Measurements from ENCODE around the gene NR2F1-AS1.

The NR2F1-AS1 gene

GRCh38 chr5:93585041-93585766 is 4.2 kb upstream of the NR2F1-AS1 start:
- no peak for ATAC-seq
- no peak for TF ChIP-seq CSDC2 (CRISPR knock-in tag; IDR thresholded peaks at IDR 0.05)
- TF ChIP-seq ZNF565 (CRISPR knock-in tag; conservative IDR thresholded peaks at IDR 0.05; ENCODE audit: low read depth), result no peak
- TF ChIP-seq, protein P1, sequence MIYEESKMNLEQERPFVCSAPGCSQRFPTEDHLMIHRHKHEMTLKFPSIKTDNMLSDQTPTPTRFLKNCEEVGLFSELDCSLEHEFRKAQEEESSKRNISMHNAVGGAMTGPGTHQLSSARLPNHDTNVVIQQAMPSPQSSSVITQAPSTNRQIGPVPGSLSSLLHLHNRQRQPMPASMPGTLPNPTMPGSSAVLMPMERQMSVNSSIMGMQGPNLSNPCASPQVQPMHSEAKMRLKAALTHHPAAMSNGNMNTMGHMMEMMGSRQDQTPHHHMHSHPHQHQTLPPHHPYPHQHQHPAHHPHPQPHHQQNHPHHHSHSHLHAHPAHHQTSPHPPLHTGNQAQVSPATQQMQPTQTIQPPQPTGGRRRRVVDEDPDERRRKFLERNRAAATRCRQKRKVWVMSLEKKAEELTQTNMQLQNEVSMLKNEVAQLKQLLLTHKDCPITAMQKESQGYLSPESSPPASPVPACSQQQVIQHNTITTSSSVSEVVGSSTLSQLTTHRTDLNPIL (CRISPR knock-in tag; IDR thresholded peaks at IDR 0.05; ENCODE audit: low read depth), result no peak
- TF ChIP-seq ZC3H10 (CRISPR knock-in tag; IDR thresholded peaks at IDR 0.05), result no peak
- no peak for TF ChIP-seq ISL1 (CRISPR knock-in tag; IDR thresholded peaks at IDR 0.05)
- no peak for TF ChIP-seq ZNF8 (CRISPR knock-in tag; IDR thresholded peaks at IDR 0.05)
- TF ChIP-seq GLIS3 (CRISPR knock-in tag; IDR thresholded peaks at IDR 0.05), result no peak
- TF ChIP-seq, protein P2, sequence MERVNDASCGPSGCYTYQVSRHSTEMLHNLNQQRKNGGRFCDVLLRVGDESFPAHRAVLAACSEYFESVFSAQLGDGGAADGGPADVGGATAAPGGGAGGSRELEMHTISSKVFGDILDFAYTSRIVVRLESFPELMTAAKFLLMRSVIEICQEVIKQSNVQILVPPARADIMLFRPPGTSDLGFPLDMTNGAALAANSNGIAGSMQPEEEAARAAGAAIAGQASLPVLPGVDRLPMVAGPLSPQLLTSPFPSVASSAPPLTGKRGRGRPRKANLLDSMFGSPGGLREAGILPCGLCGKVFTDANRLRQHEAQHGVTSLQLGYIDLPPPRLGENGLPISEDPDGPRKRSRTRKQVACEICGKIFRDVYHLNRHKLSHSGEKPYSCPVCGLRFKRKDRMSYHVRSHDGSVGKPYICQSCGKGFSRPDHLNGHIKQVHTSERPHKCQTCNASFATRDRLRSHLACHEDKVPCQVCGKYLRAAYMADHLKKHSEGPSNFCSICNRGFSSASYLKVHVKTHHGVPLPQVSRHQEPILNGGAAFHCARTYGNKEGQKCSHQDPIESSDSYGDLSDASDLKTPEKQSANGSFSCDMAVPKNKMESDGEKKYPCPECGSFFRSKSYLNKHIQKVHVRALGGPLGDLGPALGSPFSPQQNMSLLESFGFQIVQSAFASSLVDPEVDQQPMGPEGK (CRISPR knock-in tag; IDR thresholded peaks at IDR 0.05; ENCODE audit: borderline replicate concordance), result no peak
- TF ChIP-seq TOX (CRISPR knock-in tag; IDR thresholded peaks at IDR 0.05; ENCODE audit: borderline replicate concordance), result no peak
- no peak for TF ChIP-seq ARNTL (CRISPR knock-in tag; IDR thresholded peaks at IDR 0.05; ENCODE audit: borderline replicate concordance, low read depth)
- no peak for TF ChIP-seq SNAI2 (CRISPR knock-in tag; IDR thresholded peaks at IDR 0.05)
- TF ChIP-seq RARB (CRISPR knock-in tag; IDR thresholded peaks at IDR 0.05), result no peak
- TF ChIP-seq ZFP30 (CRISPR knock-in tag; IDR thresholded peaks at IDR 0.05), result no peak
- no peak for TF ChIP-seq TCF4 (CRISPR knock-in tag; IDR thresholded peaks at IDR 0.05; ENCODE audit: borderline replicate concordance)
- TF ChIP-seq POU6F1 (CRISPR knock-in tag; IDR thresholded peaks at IDR 0.05; ENCODE audit: borderline replicate concordance, low read depth), result no peak
- TF ChIP-seq OSR1 (CRISPR knock-in tag; IDR thresholded peaks at IDR 0.05), result no peak
- TF ChIP-seq PPARA (CRISPR knock-in tag; IDR thresholded peaks at IDR 0.05; ENCODE audit: borderline replicate concordance), result no peak

DNA sequence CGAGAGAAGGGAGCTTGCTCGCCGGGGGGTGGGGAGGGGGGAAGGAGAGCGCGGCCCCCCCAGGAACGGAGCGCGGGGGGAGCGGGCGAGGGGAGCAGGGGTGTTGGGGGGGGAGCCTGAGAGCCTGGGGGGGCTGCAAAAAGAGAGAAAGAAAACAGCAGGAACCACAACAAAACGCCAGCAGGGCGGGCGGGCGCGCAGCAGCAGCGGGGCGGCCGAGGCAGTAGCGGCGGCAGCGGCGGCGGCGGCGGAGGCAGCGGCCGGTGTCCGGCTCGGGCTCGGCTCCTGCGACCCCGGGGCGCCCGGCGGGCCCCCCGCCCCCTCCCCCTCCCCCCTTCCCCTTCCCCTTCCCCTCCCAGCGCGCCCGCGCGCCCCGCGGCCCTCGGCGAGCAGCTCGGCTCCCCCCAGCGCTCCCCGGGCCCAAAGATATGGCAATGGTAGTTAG is 3.6 kb upstream of the NR2F1-AS1 start:
- no peak for TF ChIP-seq TOX (CRISPR knock-in tag; IDR thresholded peaks at IDR 0.05; ENCODE audit: borderline replicate concordance)
- no peak for TF ChIP-seq ZC3H10 (CRISPR knock-in tag; IDR thresholded peaks at IDR 0.05)
- no peak for TF ChIP-seq ARNTL (CRISPR knock-in tag; IDR thresholded peaks at IDR 0.05; ENCODE audit: borderline replicate concordance, low read depth)
- no peak for TF ChIP-seq GLIS3 (CRISPR knock-in tag; IDR thresholded peaks at IDR 0.05)
- no peak for TF ChIP-seq CSRNP3 (CRISPR knock-in tag; IDR thresholded peaks at IDR 0.05)
- TF ChIP-seq POU6F1 (CRISPR knock-in tag; IDR thresholded peaks at IDR 0.05; ENCODE audit: borderline replicate concordance, low read depth), result no peak
- TF ChIP-seq ZNF8 (CRISPR knock-in tag; IDR thresholded peaks at IDR 0.05), result no peak
- no peak for TF ChIP-seq ZNF565 (CRISPR knock-in tag; conservative IDR thresholded peaks at IDR 0.05; ENCODE audit: low read depth)
- TF ChIP-seq OSR1 (CRISPR knock-in tag; IDR thresholded peaks at IDR 0.05), result no peak
- TF ChIP-seq, protein P1 (CRISPR knock-in tag; IDR thresholded peaks at IDR 0.05; ENCODE audit: low read depth), result no peak
- TF ChIP-seq, protein P2 (CRISPR knock-in tag; IDR thresholded peaks at IDR 0.05; ENCODE audit: borderline replicate concordance), result no peak
- no peak for TF ChIP-seq CSDC2 (CRISPR knock-in tag; IDR thresholded peaks at IDR 0.05)

More for the DNA sequence above, 3.6 kb upstream of the NR2F1-AS1 start:
- no peak for ATAC-seq
